ENCODE measurements around the gene KPNB1. TPM values are rescaled to one million over a fixed set of nuclear protein-coding genes. Genes with fewer than 3 reads are reported as not detected.

KPNB1 gene
- total RNA-seq, 1 experiment from 2014 or later = 742 TPM

DNA sequence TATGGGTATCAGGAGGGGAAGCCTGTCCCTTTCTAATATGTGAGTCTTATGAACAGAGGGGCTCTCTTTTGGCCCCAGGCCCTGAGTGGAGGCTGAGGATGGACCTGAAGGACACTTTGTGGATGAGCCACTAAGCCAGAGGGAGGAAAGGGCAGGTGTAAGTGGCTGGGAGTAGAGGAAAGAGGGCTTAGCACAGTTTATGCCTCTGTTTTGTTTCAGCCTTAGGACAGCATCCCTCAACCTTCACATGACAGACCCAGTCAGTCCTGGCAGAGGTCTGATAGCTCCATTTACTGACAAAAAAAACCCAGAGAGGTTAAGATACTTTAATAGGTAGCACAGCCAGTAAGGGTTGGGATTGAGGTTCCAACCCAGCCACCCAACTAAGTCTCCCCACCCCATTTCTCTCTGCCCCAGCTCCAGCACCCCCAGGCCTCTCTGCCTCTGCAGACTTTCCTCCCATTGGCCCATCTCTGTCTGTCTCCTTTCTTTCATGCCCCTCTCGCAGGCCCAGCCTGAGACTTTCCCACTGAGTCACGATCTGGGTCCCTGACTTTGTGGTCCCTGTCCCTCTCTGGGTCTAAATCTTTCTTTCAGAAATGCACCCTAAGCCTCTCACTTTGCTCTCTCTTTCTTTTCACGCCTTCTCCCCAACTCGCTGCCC lies 78.6 kb downstream of the KPNB1 start:
- no peak overlapping the region for H3K27ac Mint-ChIP-seq
- TF ChIP-seq, protein P1, sequence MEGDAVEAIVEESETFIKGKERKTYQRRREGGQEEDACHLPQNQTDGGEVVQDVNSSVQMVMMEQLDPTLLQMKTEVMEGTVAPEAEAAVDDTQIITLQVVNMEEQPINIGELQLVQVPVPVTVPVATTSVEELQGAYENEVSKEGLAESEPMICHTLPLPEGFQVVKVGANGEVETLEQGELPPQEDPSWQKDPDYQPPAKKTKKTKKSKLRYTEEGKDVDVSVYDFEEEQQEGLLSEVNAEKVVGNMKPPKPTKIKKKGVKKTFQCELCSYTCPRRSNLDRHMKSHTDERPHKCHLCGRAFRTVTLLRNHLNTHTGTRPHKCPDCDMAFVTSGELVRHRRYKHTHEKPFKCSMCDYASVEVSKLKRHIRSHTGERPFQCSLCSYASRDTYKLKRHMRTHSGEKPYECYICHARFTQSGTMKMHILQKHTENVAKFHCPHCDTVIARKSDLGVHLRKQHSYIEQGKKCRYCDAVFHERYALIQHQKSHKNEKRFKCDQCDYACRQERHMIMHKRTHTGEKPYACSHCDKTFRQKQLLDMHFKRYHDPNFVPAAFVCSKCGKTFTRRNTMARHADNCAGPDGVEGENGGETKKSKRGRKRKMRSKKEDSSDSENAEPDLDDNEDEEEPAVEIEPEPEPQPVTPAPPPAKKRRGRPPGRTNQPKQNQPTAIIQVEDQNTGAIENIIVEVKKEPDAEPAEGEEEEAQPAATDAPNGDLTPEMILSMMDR (conservative IDR thresholded peaks at IDR 0.05) = no peak
- no peak for DNase-seq

More for the DNA sequence above, 78.6 kb downstream of the KPNB1 start:
- H3K23me2 ChIP-seq (ENCODE audit: insufficient read length, low read depth, low read length, poor library complexity, severe bottlenecking) = peaks cover 3% of the 10 kb centered on the region
- H2BK20ac ChIP-seq (ENCODE audit: low read depth, low read length, poor library complexity, severe bottlenecking) = no peak overlapping the region
- H3K27ac ChIP-seq (ENCODE audit: insufficient read length, low read depth, low read length) = no peak overlapping the region
- no peak overlapping the region for H3K23ac ChIP-seq (ENCODE audit: insufficient read length, low read depth, low read length)
- no peak overlapping the region for H4K8ac ChIP-seq (replicated peaks; ENCODE audit: insufficient read length, low read depth, low read length)
- H3K9ac ChIP-seq (ENCODE audit: extremely low read depth, insufficient read length, low read length) = no peak overlapping the region
- no peak overlapping the region for H3K4ac ChIP-seq (ENCODE audit: low read depth, low read length)
- no peaks in the 10 kb centered on the region; a peak in 1 of 7 replicates for H3K36me3 Mint-ChIP-seq (ENCODE audit: insufficient read depth in 1 of 3, low read depth in 3 of 3)
- H3T11ph ChIP-seq (ENCODE audit: low read length) = no peak overlapping the region
- H3K27me3 ChIP-seq (ENCODE audit: insufficient read depth, low read length) = peaks cover 9% of the 10 kb centered on the region; the same call in 1 of the 2 replicates
- H4K5ac ChIP-seq (ENCODE audit: insufficient read length, low read depth, low read length) = no peak overlapping the region
- no peak overlapping the region for H3K4me2 ChIP-seq (ENCODE audit: insufficient read depth, insufficient read length, low read length)
- WGBS (ENCODE audit: extremely low coverage, insufficient read length, low lambda C conversion rate) = no CpG with 5 or more reads among the region's 4 CpGs
- H3K4me3 Mint-ChIP-seq = no peak overlapping the region
- no peaks in the 10 kb centered on the region for H3K4me1 ChIP-seq (ENCODE audit: insufficient read depth, low read length)
- no peak overlapping the region for H2BK5ac ChIP-seq (ENCODE audit: insufficient read length, low read length)
- H2AFZ ChIP-seq (ENCODE audit: low read length) = no peak overlapping the region
- H2BK12ac ChIP-seq (ENCODE audit: insufficient read length, low read depth, low read length) = no peak overlapping the region
- no peak overlapping the region for H2BK120ac ChIP-seq (ENCODE audit: low read depth, low read length, poor library complexity, severe bottlenecking)
- H3K27me3 Mint-ChIP-seq (ENCODE audit: low read depth) = peaks cover 60% of the 10 kb centered on the region
- no peak overlapping the region for H3K56ac ChIP-seq (ENCODE audit: insufficient read length, low read depth, low read length)
- H3K9me3 Mint-ChIP-seq = no peaks in the 10 kb centered on the region
- no peak overlapping the region for H2BK15ac ChIP-seq (ENCODE audit: low read depth, low read length)
- no peak overlapping the region for H3K18ac ChIP-seq (ENCODE audit: insufficient read length, low read depth, low read length)
- H4K91ac ChIP-seq (ENCODE audit: insufficient read length, low read depth, low read length) = no peak overlapping the region
- H2AK5ac ChIP-seq (ENCODE audit: insufficient read length, low read length) = no peak overlapping the region
- no peak overlapping the region for H3K14ac ChIP-seq (ENCODE audit: insufficient read depth, low read length)
- H3K9me3 ChIP-seq (ENCODE audit: control insufficient read depth, low read depth, low read length) = no peaks in the 10 kb centered on the region
- H4K20me1 ChIP-seq (ENCODE audit: control insufficient read depth, insufficient read depth, insufficient read length) = no peaks in the 10 kb centered on the region
- H3K79me1 ChIP-seq (ENCODE audit: insufficient read depth, low read depth, low read length, poor library complexity, severe bottlenecking) = no peaks in the 10 kb centered on the region
- no peaks in the 10 kb centered on the region for H3K79me2 ChIP-seq (ENCODE audit: insufficient read depth, low read length)
- peaks cover 10 to 22% of the 10 kb centered on the region in 2 experiments for H3K4me1 Mint-ChIP-seq
